Mesendoderm (in vitro differentiated cells): ENCODE measurements around the gene TSHZ2.

Experiments used
- DNase-seq: peaks from one replicate; pipeline ENCODE4 v3.0.0; 2013
- H2AK5ac ChIP-seq: 2 replicates; pipeline ENCODE4 v1.6.1; 2013; ENCODE audit warnings: low read length, inconsistent platforms
- H2BK120ac ChIP-seq: 2 replicates; pipeline ENCODE4 v1.6.1; 2013; ENCODE audit warnings: low read depth, mild to moderate bottlenecking, low read length, moderate library complexity, mixed read lengths
- H2BK15ac ChIP-seq: replicated peaks from 2 replicates; pipeline ENCODE4 v1.6.1; 2013; ENCODE audit warnings: low read depth, mild to moderate bottlenecking, moderate library complexity
- H2BK5ac ChIP-seq: 2 replicates; pipeline ENCODE4 v1.6.1; 2013; ENCODE audit warnings: low read length, inconsistent platforms
- H3K18ac ChIP-seq: 2 replicates; pipeline ENCODE4 v1.6.1; 2013; ENCODE audit warnings: mild to moderate bottlenecking, low read length, mixed read lengths
- H3K23ac ChIP-seq: one replicate; pipeline ENCODE4 v1.6.1; 2013; ENCODE audit warnings: low read length
- H3K27ac ChIP-seq: 2 replicates; pipeline ENCODE4 v1.5.1; 2013; ENCODE audit warnings: low read depth, mild to moderate bottlenecking, inconsistent platforms, low read length, moderate library complexity
- H3K27me3 ChIP-seq: 2 replicates; pipeline ENCODE4 v1.6.1; 2013; ENCODE audit warnings: low read length, control low read depth, mild to moderate bottlenecking, inconsistent platforms; ENCODE audit not compliant: insufficient read depth, poor library complexity
- H3K36me3 ChIP-seq: 2 replicates; pipeline ENCODE4 v1.6.1; 2013; ENCODE audit warnings: low read length, inconsistent platforms; ENCODE audit not compliant: control insufficient read depth, insufficient read depth
- H3K4ac ChIP-seq: one replicate; pipeline ENCODE4 v1.6.1; 2013; ENCODE audit warnings: low read depth, mild to moderate bottlenecking, low read length, moderate library complexity
- H3K4me1 ChIP-seq: 2 replicates; pipeline ENCODE4 v1.6.1; 2013; ENCODE audit warnings: low read depth, low read length, inconsistent platforms; ENCODE audit not compliant: control insufficient read depth
- H3K4me2 ChIP-seq: 2 replicates; pipeline ENCODE4 v1.6.1; 2013; ENCODE audit warnings: low read length
- H3K4me3 ChIP-seq: 2 replicates; pipeline ENCODE4 v1.5.1; 2013; ENCODE audit warnings: mild to moderate bottlenecking, low read length
- H3K56ac ChIP-seq: one replicate; pipeline ENCODE4 v1.6.1; 2013; ENCODE audit warnings: low read length
- H3K79me1 ChIP-seq: 2 replicates; pipeline ENCODE4 v1.6.1; 2013; ENCODE audit warnings: low read length, inconsistent platforms
- H3K79me2 ChIP-seq: 2 replicates; pipeline ENCODE4 v1.6.1; 2013; ENCODE audit warnings: mild to moderate bottlenecking, low read length; ENCODE audit not compliant: control insufficient read depth, insufficient read depth
- H3K9ac ChIP-seq: 2 replicates; pipeline ENCODE4 v1.6.1; 2013; ENCODE audit warnings: low read length, inconsistent platforms
- H4K5ac ChIP-seq: one replicate; pipeline ENCODE4 v1.6.1; 2013; ENCODE audit warnings: low read length
- H4K8ac ChIP-seq: one replicate; pipeline ENCODE4 v1.6.1; 2013; ENCODE audit warnings: low read depth, mild to moderate bottlenecking, control low read depth, low read length, moderate library complexity
- WGBS: extraction: QIAGEN DNeasy Blood & Tissue Kit; methylation state at CpG from one replicate; pipeline ENCODE4 v1.1.7; 2013; ENCODE audit warnings: low lambda C conversion rate, missing lambda C conversion rate; ENCODE audit not compliant: insufficient coverage; ENCODE audit errors: extremely low coverage; 5-methylcytosine and 5-hydroxymethylcytosine counted together

Gene TSHZ2

DNA sequence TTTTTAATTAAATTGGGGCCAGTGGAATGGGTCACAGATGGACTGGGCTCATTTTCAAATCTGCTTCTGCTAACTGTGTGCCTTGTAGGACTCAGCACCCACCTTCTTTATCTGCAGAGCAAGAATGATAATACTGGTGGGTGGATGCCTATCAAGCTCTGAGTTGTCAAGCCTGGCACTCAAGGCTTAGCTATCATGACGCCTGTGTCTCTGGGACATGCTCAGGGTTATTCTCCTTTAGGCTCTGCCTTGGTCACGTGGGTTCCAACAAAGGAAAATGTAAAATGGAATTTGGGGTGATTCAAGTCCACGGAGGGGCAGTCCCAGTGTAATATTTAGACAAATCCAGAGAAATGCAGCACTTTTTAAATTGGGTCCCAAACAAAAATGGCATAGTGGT, 202.3 kb downstream of the TSHZ2 start:
- Histone ChIP-seq H3K18ac (no peak overlapping the region), H2AK5ac (no peak overlapping the region), H3K27me3 (no peaks in the 10 kb centered on the region), H3K4me2 (no peak overlapping the region), H2BK15ac (no peak overlapping the region), H3K36me3 (no peaks in the 10 kb centered on the region), H3K4me3 (no peak overlapping the region), H4K8ac (no peak overlapping the region), H2BK5ac (no peak overlapping the region), H3K4ac (no peak overlapping the region), H4K5ac (no peak overlapping the region), H3K79me1 (no peaks in the 10 kb centered on the region), H3K27ac (no peak overlapping the region), H3K9ac (no peak overlapping the region), H3K79me2 (no peaks in the 10 kb centered on the region), H3K4me1 (no peaks in the 10 kb centered on the region), H3K23ac (no peak overlapping the region), H3K56ac (no peak overlapping the region), H2BK120ac (no peak overlapping the region)
- DNase-seq = no peak
- no CpG with 5 or more reads among the region's 3 CpGs for WGBS

DNA sequence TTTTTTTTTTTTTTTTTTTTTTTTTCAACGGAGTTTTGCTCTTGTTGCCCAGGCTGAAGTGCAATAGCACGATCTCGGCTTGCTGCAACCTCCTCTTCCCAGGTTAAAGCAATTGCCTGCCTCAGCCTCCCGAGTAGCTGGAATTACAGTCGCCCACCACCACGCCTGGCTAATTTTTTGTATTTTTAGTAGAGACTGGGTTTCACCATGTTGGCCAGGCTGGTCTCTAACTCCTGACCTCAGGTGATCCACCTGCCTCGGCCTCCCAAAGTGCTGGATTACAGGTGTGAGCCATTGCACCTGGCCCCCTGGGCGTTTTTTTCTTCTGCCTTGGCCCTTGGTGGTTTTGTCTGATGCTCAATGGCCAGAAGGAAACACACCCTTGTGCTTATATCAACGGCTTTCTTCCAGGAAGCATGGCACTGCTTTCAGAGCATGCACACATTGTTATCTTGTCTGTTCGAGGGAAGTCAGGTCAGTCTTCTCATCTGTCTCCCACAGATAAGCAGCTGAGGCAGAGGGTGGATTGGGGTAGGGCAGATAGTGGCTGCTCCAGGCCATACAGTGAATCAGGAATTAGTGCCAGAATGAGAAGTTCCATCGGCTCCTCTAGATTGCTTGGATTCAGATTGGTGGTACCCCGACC, 203.1 kb downstream of the TSHZ2 start:
- no peaks in the 10 kb centered on the region for H3K79me1 ChIP-seq
- H2BK15ac ChIP-seq = no peak overlapping the region
- no peak overlapping the region for H3K9ac ChIP-seq
- H2BK120ac ChIP-seq = no peak overlapping the region
- H2BK5ac ChIP-seq = no peak overlapping the region
- no peaks in the 10 kb centered on the region for H3K36me3 ChIP-seq
- H3K27ac ChIP-seq = no peak overlapping the region
- no peak for DNase-seq
- H4K5ac ChIP-seq = no peak overlapping the region
- WGBS = no CpG with 5 or more reads among the region's 12 CpGs
- H3K4ac ChIP-seq = no peak overlapping the region
- no peaks in the 10 kb centered on the region for H3K4me1 ChIP-seq
- H2AK5ac ChIP-seq = no peak overlapping the region
- no peak overlapping the region for H3K23ac ChIP-seq
- H4K8ac ChIP-seq = no peak overlapping the region
- no peaks in the 10 kb centered on the region for H3K79me2 ChIP-seq
- no peak overlapping the region for H3K4me2 ChIP-seq
- H3K18ac ChIP-seq = no peak overlapping the region
- H3K4me3 ChIP-seq = no peak overlapping the region
- no peaks in the 10 kb centered on the region for H3K27me3 ChIP-seq
- no peak overlapping the region for H3K56ac ChIP-seq

- H3K56ac ChIP-seq = no peak overlapping the region
- 100% methylated on average over 1 of the region's 3 CpGs for WGBS
- no peaks in the 10 kb centered on the region for H3K79me2 ChIP-seq
- no peak overlapping the region for H2BK15ac ChIP-seq
- no peak overlapping the region for H4K8ac ChIP-seq
- no peak overlapping the region for H3K4ac ChIP-seq
- no peak overlapping the region for H3K27ac ChIP-seq
- no peak overlapping the region for H3K9ac ChIP-seq
- no peak overlapping the region for H2BK5ac ChIP-seq
- no peak overlapping the region for H3K4me3 ChIP-seq
- no peak overlapping the region for H4K5ac ChIP-seq
- no peak overlapping the region for H3K18ac ChIP-seq
- H3K4me1 ChIP-seq = no peaks in the 10 kb centered on the region
- DNase-seq = peak; percentile 50
- no peak overlapping the region for H3K4me2 ChIP-seq
- no peak overlapping the region for H2BK120ac ChIP-seq
- H3K27me3 ChIP-seq = no peaks in the 10 kb centered on the region
- H2AK5ac ChIP-seq = no peak overlapping the region
- no peak overlapping the region for H3K23ac ChIP-seq
- H3K36me3 ChIP-seq = no peaks in the 10 kb centered on the region
- H3K79me1 ChIP-seq = no peaks in the 10 kb centered on the region
These were observed 204.0 kb downstream of the TSHZ2 start for GRCh38 chr20:53176134-53176533.

- no peak overlapping the region for H2BK120ac ChIP-seq
- no peak overlapping the region for H2AK5ac ChIP-seq
- H3K27ac ChIP-seq = no peak overlapping the region
- no peak overlapping the region for H3K18ac ChIP-seq
- H3K4me1 ChIP-seq = no peaks in the 10 kb centered on the region
- no peaks in the 10 kb centered on the region for H3K36me3 ChIP-seq
- H3K56ac ChIP-seq = no peak overlapping the region
- H3K79me1 ChIP-seq = no peaks in the 10 kb centered on the region
- H3K9ac ChIP-seq = no peak overlapping the region
- no CpG with 5 or more reads among the region's 2 CpGs for WGBS
- H3K4me3 ChIP-seq = no peak overlapping the region
- H4K5ac ChIP-seq = no peak overlapping the region
- H4K8ac ChIP-seq = no peak overlapping the region
- no peaks in the 10 kb centered on the region for H3K27me3 ChIP-seq
- no peak overlapping the region for H2BK15ac ChIP-seq
- DNase-seq = no peak
- no peak overlapping the region for H3K23ac ChIP-seq
- no peak overlapping the region for H3K4me2 ChIP-seq
- H3K4ac ChIP-seq = no peak overlapping the region
- no peak overlapping the region for H2BK5ac ChIP-seq
- H3K79me2 ChIP-seq = no peaks in the 10 kb centered on the region
These were observed 205.5 kb downstream of the TSHZ2 start for GRCh38 chr20:53177687-53178086.

DNA sequence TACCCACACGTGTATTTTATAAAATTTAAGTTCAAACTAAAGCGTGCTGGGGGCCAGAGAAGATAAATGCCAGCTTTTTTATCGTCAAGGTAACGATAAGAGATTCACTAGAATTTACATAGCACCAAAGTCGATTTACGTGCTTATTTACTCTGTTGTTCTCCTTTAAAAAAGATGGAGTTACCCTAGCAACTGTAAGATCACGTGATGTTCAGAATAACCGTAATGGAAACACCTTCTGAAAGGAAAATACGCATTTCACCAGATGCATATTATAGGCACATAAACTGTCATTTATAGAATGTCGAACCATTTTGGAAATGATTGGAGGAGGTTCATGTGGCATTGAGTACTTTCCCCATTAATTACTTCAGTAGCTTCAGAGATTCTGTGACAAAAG, 207.6 kb downstream of the TSHZ2 start:
- Histone ChIP-seq H2BK15ac (no peak overlapping the region), H3K18ac (no peak overlapping the region), H3K4me2 (no peak overlapping the region), H3K27me3 (no peaks in the 10 kb centered on the region), H3K27ac (no peak overlapping the region), H2BK120ac (no peak overlapping the region), H3K4me1 (no peaks in the 10 kb centered on the region), H3K23ac (no peak overlapping the region), H3K4me3 (no peak overlapping the region), H3K36me3 (no peaks in the 10 kb centered on the region), H3K79me2 (no peaks in the 10 kb centered on the region), H2AK5ac (no peak overlapping the region), H3K56ac (no peak overlapping the region), H3K9ac (no peak overlapping the region), H4K5ac (no peak overlapping the region), H3K79me1 (no peaks in the 10 kb centered on the region), H3K4ac (no peak overlapping the region), H2BK5ac (no peak overlapping the region), H4K8ac (no peak overlapping the region)
- no peak for DNase-seq
- WGBS = no CpG with 5 or more reads among the region's 10 CpGs

- Histone ChIP-seq H3K4me3 (no peak overlapping the region), H3K4me2 (no peak overlapping the region), H3K9ac (no peak overlapping the region), H2BK5ac (no peak overlapping the region), H3K4ac (no peak overlapping the region), H3K36me3 (no peaks in the 10 kb centered on the region), H4K8ac (no peak overlapping the region), H3K23ac (no peak overlapping the region), H3K79me1 (no peaks in the 10 kb centered on the region), H3K79me2 (no peaks in the 10 kb centered on the region), H2BK15ac (no peak overlapping the region), H4K5ac (no peak overlapping the region), H3K27me3 (no peaks in the 10 kb centered on the region), H2BK120ac (no peak overlapping the region), H3K18ac (no peak overlapping the region), H3K27ac (no peak overlapping the region), H3K4me1 (no peaks in the 10 kb centered on the region), H2AK5ac (no peak overlapping the region), H3K56ac (no peak overlapping the region)
- no peak for DNase-seq
- no CpG with 5 or more reads among the region's 4 CpGs for WGBS
These were observed 208.8 kb downstream of the TSHZ2 start for GRCh38 chr20:53180928-53181362.
